GM21515 (cell line): ENCODE results near the gene ERICH2.

ENCODE experiments used
- ATAC-seq: cut with Tn5 transposase; IDR thresholded peaks from one replicate; pipeline ENCODE4 v1.9.1; 2021; ENCODE audit not compliant: unreplicated experiment

ERICH2 gene

DNA sequence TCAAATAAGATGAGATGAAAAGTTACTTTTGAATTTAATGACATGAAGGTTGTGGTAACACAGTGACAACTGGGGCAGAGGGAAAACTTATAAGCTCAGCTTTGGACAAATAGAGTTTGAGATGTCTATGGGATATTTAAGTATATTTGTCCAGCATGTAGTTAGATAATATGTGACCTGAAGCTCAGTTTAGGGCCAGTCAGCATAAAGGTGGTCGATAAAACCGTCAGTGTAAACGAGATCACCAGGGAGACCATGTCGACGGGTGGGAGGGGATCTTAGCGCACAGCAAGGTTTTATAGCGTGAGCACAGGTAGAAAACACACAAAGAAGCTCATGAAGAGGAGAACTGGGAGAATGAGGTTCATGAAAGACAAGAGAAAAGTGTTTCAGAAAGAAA, 7.4 kb upstream of the ERICH2 start:
- no peak for ATAC-seq

DNA sequence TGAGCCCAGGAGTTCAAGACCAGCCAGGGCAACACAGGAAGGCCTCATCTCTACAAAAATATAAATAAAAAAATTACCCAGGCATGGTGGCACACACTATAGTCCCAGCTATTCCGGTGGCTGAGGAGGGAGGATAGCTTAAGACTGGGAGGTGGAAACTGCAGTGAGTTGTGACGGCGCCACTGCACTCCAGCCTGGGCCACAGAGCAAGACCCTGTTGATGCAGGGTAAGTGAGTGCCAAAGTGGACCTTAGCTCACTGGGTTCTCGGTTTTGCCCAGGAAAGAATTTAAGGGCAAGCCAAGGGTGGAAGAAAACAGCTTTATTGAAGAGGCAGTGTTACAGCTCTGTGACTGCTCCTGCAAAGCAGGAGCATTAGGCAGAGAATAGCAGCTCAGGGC, 6.9 kb upstream of the ERICH2 start:
- no peak for ATAC-seq

DNA sequence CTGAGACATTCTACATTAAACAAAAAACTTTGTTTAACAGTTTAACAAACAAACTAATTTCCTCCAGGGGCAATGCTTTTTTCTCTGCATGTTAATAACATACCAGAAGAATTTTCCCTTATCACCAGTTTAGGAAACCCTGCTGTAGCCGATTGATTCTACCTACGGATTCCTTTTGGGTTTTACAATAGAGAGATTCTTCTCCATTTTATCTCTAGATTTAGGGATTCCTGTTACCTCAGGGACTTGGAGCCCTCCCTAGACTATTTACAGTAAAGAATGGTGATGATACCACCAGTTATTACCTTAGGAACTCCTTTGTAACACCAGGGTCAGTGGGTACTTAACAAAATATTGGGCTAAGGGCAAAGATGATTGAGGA, 5.3 kb upstream of the ERICH2 start:
- ATAC-seq: no peak

DNA sequence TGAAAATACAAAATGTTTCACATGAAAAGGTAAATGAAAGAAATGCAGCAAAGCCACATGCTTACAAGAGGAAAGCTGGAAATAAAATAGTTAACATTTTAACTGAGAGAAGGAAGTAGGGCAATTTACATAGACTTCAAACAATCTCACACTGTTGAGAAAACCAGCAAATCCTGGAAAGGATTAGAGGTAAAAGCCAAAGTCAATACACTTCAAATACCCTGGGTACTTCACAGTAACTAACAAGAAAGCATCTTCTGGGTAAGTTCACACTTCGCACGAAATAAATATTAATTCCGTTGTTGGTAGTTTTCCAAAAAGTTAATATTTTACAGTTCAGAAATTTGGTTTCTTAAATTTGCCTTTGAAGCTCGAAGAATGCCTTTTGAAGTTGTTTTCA, 3.5 kb upstream of the ERICH2 start:
- no peak for ATAC-seq

DNA sequence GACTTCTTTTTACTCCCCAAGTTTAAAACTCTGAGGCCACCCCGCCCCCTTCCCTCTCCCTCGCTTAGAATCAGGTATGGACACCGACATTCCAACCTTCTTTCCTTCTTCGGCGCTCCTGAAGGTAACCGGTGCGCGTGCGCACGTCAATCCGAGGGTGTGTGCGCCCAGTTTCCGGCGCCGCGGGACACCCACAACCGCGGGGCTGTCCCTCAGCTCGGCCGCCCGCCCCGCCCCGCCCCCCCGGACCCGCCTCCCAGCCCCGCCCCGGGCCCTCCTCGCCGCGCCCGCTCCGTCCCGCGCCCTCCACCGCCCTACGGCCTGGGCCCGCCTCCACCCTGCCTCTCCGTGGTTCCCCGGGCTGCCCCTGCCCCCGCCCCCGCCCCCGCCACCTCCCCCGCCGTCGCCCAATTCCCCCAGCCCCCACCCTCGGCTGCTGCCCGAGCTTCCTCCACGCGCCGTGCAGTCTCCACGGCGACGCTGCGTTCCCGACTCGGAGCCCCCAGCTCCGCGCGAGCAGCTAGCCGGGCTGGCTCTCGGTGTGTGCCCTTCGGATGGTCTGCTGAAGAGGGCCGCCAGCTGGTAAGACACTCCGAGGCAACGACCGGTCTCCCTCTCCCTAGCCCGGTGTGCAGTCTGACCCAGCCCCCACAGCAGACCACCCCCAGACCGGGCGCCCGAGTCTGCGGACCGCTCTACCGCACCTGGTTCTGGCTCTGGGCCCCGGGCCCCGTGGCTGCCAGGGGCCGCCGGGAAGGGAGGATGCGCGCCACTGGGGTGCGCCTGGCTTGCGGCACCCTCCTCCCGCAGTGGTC, 635 bp downstream of the ERICH2 start:
- peak; percentile 72 for ATAC-seq

DNA sequence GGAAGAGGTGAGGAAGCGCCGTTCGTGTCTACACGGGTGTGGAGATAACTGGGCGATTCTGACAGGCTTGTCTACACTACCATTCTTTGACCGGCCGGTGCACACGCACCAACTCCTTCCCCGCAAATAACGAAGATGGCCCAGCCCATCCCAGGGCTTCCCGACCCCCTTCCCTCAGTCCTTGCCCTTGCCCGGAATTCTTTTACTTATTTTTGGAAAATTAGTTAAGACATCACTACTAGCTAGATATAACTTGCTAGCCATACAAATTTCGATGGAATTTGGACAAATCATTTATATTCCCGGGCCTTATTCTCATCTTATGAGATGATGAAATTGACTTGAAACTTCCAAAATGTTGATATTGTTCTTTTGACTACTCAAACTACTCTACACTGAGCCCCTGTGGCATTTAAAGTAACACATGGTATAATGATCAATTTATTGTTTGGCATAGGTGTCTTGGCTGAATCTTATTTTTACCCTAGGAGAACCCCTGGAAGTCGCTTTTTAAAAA, 1.3 kb downstream of the ERICH2 start:
- no peak for ATAC-seq

DNA sequence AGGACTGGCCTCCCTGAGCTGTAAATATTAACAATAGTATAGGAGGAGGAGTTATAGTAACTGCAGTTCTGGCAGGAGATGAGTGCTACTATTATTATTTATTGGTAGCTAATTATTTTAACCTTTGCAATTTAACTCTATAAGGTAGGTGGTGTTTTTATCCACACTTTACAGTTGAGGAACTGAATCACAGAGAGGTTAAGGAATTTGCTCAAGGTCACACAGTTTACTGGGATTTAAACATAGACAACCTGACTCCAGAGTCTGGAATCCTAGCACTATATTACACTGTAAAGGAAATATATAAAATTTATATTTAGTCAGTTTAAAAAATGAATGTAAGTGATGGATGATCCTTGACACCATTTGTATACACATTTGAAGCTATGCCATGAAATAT, 2.1 kb downstream of the ERICH2 start:
- no peak for ATAC-seq

DNA sequence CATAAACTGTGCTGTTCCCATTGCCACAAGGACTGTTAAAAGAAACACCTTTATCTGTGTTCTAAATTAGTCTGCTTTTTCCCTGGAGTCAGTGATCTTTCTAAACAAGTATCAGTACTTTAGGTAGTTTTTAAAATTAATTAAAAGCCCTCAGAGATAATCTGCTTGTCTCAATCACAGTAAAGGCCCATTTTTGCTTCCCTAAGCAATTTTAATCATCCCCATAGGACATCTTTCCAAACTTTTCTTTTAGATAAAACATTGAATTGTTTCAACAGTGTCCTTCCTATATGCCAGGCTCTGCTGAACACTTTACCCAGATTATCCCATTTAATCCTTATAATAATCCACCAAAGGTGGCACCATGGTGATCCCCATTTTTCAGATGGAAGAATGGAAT, 3.9 kb downstream of the ERICH2 start:
- ATAC-seq: no peak

DNA sequence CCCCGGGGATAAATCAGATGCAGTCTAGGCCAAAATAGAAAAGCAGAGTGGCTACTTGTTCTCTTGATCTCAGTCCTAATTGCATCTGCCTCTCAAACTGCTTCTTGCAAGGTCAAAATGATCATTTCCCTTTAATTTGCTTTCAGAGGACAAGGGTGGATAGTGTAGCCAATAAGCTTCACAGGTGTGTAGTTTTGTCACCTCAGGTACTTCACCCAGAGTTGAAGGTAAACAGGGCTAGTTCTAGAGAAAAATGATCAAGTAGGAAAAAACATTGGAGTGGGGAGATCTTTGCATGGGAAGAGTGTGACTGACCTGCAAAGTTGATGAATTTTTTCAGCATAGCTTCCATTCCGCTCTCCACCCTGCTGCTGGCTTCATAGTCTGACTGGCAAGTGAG, 8.7 kb downstream of the ERICH2 start:
- no peak for ATAC-seq

DNA sequence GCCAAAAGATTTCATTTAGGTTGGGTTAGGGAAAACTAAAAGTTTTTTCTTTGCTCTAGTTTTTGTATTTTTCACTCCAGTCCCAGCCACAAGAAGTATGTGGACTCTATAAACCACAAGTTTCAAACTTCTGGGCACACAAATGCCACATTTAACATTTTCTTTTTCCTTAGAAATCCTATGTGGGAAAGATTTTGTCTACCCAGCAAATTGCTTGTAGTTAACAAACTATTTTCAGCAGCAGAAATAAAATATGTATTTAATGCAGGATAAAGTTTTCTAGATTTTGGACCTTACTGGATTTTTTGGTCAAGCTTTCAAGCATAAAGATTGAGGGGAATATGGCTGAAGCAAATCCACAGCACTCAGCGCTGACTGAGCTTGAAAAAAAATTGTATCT, 9.1 kb downstream of the ERICH2 start:
- no peak for ATAC-seq

DNA sequence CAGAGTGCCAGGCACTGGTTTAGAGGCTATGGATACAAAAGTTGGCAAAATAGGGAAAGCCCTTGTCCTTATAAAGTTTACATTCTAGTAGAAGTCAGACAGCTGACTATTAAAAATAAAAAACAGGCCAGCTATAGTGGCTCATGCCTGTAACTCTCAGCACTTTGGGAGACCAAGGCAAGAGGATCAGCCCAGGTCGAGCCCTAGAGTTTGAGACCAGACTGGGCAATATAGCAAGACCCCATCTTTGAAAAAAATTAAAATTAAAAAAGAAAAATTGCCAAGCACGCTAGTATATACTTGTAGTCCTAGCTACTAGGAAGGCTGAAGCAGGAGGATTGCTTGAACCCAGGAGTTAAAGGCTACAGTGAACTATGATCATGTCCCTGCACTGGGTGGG, 12.5 kb downstream of the ERICH2 start:
- ATAC-seq: no peak

DNA sequence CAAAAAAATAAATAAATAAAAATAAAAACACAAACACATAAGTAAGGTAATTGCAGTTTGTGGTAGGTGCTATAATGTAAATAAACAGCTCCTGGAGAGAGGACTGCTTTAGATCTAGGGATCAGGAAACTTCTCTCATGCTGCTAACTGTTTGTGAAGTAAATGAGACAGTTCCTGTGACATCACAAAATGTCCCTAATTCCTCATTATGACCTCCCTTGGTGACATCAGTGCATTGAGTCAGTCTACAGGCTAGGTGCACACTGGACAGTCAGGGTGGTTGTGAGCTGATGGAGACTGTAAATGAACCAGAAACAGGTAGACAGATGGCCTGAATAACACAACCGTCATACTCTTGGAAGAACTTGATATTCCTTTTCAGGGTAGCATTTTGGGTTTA, 13.4 kb downstream of the ERICH2 start:
- ATAC-seq: no peak

DNA sequence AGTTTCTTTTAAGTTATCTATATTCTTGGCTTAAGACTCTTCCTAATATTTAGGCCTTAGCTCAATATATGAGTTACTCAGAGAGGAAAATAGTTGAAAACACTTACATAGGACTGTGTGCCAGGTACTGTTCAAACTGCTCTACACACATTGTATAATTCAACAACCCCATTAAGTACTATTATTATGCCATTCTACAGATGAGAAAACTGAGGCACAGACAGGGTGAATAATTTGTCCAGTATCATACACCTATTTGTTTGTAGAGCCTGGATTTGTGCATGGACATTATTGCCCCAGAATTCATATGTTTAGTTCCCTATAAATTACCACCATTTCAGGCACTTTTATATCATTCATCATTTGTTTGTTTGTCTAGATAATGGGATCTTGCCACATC, 28.8 kb downstream of the ERICH2 start:
- no peak for ATAC-seq

DNA sequence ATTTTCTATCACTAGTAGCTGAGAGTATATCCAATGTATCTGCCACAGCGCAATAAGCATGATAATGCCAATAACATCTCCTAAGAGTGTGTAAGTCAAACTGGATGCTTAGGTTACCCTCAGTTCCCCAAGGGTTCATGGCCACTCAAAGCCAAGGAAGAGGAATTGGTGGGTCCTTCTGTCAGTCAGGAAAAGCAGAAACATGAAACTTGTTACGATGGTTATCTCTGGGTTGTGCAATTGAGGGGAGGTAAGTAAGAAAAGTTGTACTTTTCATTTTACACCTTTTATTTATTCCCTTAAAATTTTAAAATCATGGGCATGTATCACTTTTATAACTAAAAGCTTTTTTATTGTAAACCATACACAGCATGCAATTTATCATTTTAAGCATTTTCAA, 36.4 kb downstream of the ERICH2 start:
- ATAC-seq: no peak

DNA sequence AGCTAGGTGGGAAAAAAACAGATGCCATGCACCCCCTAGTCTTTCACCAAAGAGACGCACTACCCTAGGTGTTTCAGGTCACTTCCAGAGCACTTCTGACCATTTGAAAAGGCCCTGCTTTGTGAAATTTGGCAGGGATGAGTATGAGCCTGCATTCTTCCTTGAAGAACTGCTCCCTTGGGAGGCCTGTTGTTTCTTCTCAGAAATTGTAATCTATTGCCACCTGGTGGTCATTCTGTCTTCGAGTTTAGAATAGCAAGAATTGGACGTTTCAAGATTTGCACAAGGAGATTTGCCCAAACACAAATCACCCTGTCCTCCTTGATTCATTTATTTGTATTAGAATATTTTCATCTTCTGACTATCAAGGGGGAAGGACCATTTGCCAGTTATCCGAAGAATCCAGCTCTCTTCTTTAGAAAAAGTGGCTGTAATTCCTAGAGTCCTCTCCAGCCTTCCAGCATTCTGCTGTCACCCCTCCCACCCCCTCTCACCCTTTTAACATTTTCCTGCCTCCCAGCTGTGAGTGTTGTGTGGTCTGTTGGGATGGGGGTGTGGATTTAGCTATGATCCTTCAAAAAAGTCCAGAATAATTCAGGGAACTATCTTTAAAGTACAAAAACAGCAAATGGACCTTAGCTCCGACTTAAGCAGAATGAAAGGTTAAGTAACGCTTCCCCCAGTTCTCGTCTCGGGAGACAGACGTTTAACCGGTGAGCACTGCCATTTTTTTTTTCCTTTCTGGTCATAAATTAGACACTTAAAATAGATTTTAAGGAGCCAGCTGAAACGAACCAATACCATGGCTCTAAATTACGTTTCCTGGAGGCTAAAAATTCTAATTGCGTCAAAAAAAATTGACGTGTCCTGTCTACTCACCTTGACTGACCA, 42.8 kb downstream of the ERICH2 start:
- no peak for ATAC-seq

DNA sequence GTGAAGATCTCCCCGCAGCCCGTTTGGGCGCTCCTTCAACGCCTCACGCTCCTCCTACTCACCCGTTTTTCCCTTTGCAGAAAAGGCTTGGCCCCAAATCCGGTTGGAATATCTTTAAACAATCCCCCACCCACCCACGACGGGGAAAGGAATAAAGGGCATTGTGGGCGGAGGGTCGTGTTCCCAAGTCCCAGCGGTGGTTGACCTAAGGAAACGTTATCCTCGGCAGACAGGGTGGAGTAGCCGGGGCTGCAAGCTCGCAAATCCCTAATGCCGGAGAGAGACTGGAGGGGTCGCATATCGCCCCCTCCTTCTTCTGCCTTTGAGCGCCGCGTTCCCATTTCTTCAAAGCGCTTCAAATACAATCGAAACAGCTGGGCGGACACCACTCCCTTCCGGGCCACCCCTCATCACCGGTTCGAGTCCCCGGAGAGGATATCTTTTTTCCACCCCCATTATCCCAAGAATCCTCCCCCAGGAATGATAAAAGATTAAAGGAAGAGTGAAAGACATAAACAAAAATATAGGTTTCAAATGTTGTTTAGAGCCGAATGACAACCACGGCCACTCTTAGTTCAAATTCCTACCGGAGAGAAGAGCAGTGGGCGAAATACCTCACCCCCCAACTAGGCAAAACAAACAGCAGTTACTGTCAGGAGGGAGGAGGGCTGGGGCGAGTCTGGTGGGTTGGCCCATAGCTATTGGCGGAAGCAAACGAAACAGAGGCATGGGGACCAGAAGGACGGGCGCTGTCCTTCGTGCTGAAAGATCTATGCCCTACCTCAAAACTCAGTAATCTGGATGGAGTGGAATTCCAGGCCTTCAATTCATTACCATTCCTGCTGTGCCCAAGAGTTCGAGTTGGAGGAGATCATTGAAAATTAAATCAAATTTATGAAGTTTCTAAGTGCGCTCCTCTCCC, 43.7 kb downstream of the ERICH2 start:
- no peak for ATAC-seq

DNA sequence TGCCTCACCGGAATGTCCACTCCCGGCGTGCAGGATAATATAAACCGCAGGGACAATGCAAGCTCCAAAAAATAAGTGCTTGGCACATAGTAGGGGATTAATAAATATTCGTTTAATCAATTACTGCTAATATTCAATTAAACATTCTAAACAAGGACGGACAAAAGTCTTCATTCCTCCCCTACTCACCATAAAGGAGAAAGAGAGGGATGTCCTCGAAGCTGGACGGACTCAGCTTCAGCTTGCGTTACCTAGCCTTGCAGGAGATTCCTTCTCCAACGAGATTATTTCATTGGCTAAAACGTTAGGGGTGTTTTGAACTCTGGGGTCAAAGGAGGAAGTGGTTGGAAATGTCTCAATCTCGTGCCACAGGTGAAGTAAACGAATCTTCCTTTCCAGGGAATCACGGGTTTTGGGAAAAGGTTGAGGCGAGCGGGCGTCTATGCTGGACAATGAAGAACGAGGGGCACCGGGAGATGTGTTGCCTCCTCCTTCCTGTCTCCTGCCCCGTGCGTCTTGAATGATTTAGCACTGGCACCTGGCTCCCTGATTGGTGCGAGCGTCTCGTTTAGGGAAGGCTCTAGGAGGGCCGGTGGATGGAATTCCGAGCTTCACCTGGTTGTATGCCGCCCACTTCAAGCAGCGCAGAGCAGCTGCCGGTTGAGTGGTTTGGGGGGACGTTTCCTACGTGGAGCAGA, 44.5 kb downstream of the ERICH2 start:
- no peak for ATAC-seq

DNA sequence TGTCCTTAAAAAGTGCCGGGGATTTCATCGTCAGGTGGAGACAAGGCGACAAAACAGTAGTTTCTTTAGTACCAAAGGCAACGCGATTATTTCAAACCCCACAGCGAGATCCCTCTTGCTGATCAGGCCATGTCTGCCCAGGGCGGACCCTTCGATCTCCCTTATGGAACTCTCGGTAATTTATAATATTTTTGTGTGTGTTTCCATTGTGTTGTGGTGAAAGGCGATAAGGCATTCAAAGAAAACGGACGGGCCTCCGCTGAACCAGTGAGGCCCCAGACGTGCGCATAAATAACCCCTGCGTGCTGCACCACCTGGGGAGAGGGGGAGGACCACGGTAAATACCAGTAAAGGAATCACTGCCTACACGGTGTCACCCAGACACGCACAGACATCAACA, 45.1 kb downstream of the ERICH2 start:
- ATAC-seq: no peak

DNA sequence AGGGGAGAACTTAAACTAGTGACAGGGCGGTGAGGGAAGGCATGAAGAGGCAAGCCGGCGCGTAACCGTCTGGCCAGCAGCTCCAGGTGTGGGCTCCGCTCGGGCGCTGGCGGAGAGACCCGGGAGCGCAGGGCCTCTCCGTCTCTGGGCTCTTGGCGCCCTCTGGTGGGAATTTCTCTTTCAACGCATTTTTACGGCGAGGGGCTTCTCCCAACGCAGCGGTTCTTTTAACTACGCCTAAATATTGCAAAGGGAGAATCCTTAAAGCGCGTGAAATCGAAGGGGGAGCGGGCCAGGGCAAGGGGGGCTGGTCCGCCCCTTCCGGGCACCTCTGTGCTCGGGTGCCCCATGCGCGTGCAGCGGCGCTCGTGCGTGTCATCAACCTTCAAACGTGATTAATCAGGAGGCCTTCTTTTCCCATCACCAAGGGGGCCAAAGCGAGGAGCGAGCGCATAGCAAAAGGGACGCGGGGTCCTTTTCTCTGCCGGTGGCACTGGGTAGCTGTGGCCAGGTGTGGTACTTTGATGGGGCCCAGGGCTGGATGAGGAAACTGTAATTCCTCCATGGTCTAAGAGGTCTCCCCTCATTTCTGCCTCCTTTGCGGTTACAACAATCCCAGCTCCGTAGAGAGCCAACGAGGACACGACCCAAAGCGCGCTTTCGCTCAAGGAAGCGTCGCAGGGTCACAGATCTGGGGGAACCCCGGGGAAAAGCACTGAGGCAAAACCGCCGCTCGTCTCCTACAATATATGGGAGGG, 45.7 kb downstream of the ERICH2 start:
- no peak for ATAC-seq
